ENCODE results near the gene CPAMD8.
"Not testable (repeated sequence)": the region's sequence is repeated elsewhere in the genome, so short reads cannot be mapped to it uniquely, and the experiment has no call there.

The CPAMD8 gene

DNA sequence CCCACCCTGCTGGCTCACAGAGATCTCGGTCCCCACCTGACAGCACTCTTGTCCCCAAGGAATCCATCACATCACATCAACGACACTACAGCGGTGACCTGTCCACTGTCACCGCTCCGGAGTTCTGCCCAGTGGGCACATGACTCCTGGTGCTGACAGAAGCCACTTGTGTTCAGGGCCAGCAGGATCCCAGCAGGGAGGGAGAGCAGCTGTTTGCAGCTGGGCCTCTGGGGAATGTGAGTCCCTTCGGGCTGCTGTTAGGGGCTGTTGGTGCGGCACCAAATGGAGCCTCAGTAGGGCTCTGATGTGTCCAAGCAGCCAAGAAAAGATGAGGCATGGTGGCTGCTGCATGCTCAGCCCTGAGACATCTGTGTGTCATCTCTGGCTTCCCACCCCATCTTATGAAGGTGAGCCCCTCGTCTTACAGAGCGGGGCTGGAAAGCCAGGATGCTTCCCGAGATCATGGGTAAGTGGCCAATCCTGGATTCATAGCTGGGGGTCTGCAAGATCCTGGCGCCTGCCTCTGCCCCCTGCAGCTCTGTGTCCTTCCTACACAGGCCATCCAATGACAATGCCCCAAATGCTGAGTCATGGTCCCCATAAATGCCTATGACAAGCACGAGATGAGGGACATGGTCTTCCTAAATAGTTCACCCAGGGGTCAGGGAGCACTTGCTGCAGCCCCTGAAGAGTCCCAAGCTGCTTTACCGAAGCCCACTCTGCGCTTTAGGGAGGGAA is 81.8 kb downstream of the CPAMD8 start:
- TF ChIP-seq CTCF (IDR thresholded peaks at IDR 0.05; ENCODE audit: low read depth, low read length), result no peak
- DNase-seq (ENCODE audit: extremely low read depth, low read depth), result no peak

DNA sequence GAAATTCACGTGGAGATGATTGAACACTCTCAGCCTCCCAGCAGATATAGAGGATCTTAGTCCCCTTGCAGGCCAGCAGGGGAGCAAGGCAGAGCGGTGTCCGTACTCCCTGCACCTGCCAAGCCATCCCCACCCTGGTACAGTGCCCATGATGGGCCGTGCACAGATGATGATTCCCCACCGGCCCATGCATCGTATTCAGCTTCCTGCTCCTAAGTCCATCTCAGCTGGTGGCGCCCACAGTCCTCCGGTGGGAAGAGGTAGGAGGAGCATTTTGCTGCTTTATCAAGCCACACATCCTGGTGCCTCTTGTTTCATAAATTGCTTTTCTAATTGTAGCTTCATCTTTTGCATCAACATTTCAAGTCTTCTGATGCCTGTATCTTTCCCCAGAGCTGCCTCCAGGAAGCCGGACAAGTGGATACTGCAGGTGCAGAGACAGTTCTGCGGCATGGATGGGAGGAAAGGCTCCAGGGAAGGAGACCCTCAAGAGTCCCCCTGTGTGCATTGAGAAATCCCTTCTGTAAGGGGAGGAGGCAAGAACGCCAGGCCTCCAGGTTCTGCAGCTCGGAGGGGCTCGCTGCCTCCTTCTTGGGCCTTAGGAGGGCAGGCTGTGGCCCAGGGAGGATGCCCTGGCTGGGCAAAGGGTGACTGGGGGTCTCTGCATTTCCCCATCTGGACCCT is 82.5 kb downstream of the CPAMD8 start:
- TF ChIP-seq CTCF (IDR thresholded peaks at IDR 0.05; ENCODE audit: low read depth, low read length), result no peak
- DNase-seq (ENCODE audit: extremely low read depth, low read depth), result no peak

- not testable (repeated sequence) for DNase-seq (ENCODE audit: extremely low read depth, low read depth)
Observed at GRCh38 chr19:16943090-16943489, 83.5 kb downstream of the CPAMD8 start.

- no peak for DNase-seq (ENCODE audit: extremely low read depth, low read depth)
- TF ChIP-seq CTCF (IDR thresholded peaks at IDR 0.05; ENCODE audit: low read depth, low read length), result no peak
Observed at GRCh38 chr19:16942583-16942982, 84.0 kb downstream of the CPAMD8 start.

- TF ChIP-seq CTCF (IDR thresholded peaks at IDR 0.05; ENCODE audit: low read depth, low read length), result no peak
- no peak for DNase-seq (ENCODE audit: extremely low read depth, low read depth)
Observed at GRCh38 chr19:16940626-16941025, 86.0 kb downstream of the CPAMD8 start.

DNA sequence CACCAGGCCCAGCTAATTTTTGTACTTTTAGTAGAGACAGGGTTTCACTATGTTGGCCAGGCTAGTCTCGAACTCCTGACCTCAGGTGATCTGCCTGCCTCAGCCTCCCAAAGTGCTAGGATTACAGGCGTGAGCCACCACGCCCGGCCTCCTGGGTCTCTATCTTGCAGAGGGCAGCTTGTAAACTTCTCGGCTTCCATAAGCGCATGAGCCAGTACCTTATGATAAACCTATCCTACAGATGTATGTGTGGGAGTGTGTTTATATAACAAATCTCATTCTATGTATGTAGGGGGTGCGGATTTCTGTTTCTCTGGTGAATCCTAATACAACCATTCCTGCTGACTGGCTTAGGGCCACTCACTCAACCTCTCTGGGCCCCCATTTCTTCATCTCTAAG is 86.5 kb downstream of the CPAMD8 start:
- DNase-seq (ENCODE audit: extremely low read depth, low read depth), result not testable (repeated sequence)

DNA sequence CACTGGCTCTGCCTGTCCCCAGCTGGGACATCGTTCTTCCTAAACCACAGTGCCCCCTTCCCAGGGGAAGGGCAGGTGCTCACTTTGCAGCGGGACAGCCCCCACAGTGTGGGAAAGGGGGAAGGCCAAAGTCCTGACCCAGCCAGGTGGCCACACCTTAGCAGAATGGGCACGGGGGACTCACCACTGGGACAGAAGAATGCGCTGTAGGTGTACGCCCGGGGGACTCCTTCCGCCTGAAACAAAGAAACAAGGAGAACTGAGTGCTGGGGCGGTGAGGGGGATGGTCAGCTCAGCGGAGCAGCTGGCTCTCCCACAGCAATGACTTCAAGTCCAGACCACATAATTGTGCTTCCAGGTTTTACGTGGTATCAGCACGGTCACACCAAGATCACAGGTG is 88.4 kb downstream of the CPAMD8 start:
- TF ChIP-seq CTCF (IDR thresholded peaks at IDR 0.05; ENCODE audit: low read depth, low read length), result no peak
- DNase-seq (ENCODE audit: extremely low read depth, low read depth), result no peak

- DNase-seq (ENCODE audit: extremely low read depth, low read depth), result not testable (repeated sequence)
Observed at GRCh38 chr19:16937796-16938195, 88.8 kb downstream of the CPAMD8 start.

- TF ChIP-seq CTCF (IDR thresholded peaks at IDR 0.05; ENCODE audit: low read depth, low read length), result no peak
- DNase-seq (ENCODE audit: extremely low read depth, low read depth), result no peak
Observed at GRCh38 chr19:16936901-16937300, 89.7 kb downstream of the CPAMD8 start.
